Left lung (tissue), 10 donors: ENCODE results near the gene HMHB1. TPM values are rescaled to one million over a fixed set of nuclear protein-coding genes. Genes with fewer than 3 reads are reported as not detected.
A peak's percentile ranks its signal among the peaks of the same experiment; 100 is the strongest.

ENCODE experiments used
- ATAC-seq: fragments of 200-7000 bp; cut with Tn5 transposase; one replicate; pipeline ENCODE4 v1.9.1; 2020; ENCODE audit warnings: moderate library complexity
- DNase-seq, 4 donors: peaks; one replicate each; pipeline ENCODE4 v3.0.0-alpha.2; 2013 to 2020
- H3K27ac ChIP-seq, 2 donors: fragments of 200-600 bp; sonication (generic) in 1 of 2; one replicate each; pipeline versions ENCODE4 v1.5.0 to v1.8.0; 2020 to 2021
- H3K27me3 ChIP-seq, 2 donors: fragments of 200-600 bp; sonication (generic) in 1 of 2; one replicate each; pipeline versions ENCODE4 v1.5.0 to v1.8.0; 2020 to 2021
- H3K36me3 ChIP-seq, 2 donors: fragments of 200-600 bp; sonication (generic) in 1 of 2; one replicate each; pipeline versions ENCODE4 v1.5.0 to v1.8.0; 2020 to 2021
- H3K4me1 ChIP-seq, 2 donors: fragments of 200-600 bp; one replicate each; pipeline ENCODE4 v1.8.0; 2021
- H3K4me3 ChIP-seq, 2 donors: fragments of 200-600 bp; sonication (generic) in 1 of 2; one replicate each; pipeline versions ENCODE4 v1.5.0 to v1.8.0; 2020 to 2021; ENCODE audit warnings: mild to moderate bottlenecking in 1 of 2
- H3K9me3 ChIP-seq, 2 donors: fragments of 200-600 bp; sonication (generic) in 1 of 2; one replicate each; pipeline versions ENCODE4 v1.5.0 to v1.8.0; 2020 to 2021
- CTCF ChIP-seq, 2 donors: fragments of 200-600 bp; sonication (generic) in 1 of 2; IDR thresholded peaks; one replicate each; pipeline versions ENCODE4 v1.5.0 to v1.8.0; 2021; ENCODE audit warnings: antibody characterized with exemption in 2 of 2
- intact Hi-C, 2 donors: fragments of 100-400 bp; cut with DNase I; formaldehyde crosslinking; loops; one replicate each; pipeline versions ENCODE4 v1.11.2 to v1.14.2; 2022
- polyA plus RNA-seq, 6 donors: library from polyadenylated mRNA; unstranded; fragments of 120-200 nt; gene quantifications; one replicate each; pipeline ENCODE4 v1.2.1, GENCODE V29; 2013; ENCODE audit not compliant: insufficient read length in 6 of 6
- total RNA-seq, 2 donors: library from RNA; stranded (reverse); fragmentation: NEBNext Ultra II Directional; extraction: Animal tissue kit (Norgen Biotek cat#: 25700); gene quantifications; one replicate each; pipeline ENCODE4 v1.2.1, GENCODE V29; 2021
- donor health status: DM: no; HTN: yes; CAD: no.
- donor health status: DM: no; HTN: no; CAD: no.

Gene HMHB1
- total and polyA plus RNA-seq, 8 donors, result not detected

GRCh38 chr5:143771189-143771588, 40.8 kb upstream of the HMHB1 start:
- Histone ChIP-seq H3K27ac (no peak overlapping the region), H3K4me3 (no peak overlapping the region), H3K36me3 (no peaks in the 10 kb centered on the region), H3K4me1 (no peaks in the 10 kb centered on the region), H3K27me3 (no peaks in the 10 kb centered on the region), H3K9me3 (no peaks in the 10 kb centered on the region)
- DNase-seq (no peak), ATAC-seq (peak; percentile 17)
- intact Hi-C loops, result no loop called here
- no peak for TF ChIP-seq CTCF (IDR thresholded peaks at IDR 0.05)

DNA sequence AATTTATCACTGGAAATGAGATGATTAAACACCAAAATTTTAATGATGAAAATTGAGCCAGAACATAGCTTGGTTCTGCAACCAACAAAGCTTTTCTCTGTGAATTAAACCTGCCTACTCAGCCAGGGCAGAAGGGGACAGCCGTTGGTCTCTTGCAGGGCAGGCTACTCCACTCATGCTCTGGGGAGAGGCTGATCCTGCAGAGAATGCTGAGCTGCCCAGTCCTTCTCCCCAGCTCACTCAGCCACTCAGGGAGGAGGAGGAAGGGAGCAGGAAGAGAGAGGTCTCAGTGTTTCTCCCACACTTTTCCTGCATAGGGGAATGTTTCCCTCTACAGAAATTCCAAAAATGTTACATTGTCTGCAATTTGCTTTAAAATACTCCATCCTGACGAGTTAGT, 40.4 kb upstream of the HMHB1 start:
- H3K36me3 ChIP-seq, result no peaks in the 10 kb centered on the region
- no peak for DNase-seq
- no peaks in the 10 kb centered on the region for H3K9me3 ChIP-seq
- H3K4me3 ChIP-seq, result no peak overlapping the region
- H3K27me3 ChIP-seq, result no peaks in the 10 kb centered on the region
- intact Hi-C loops, result no loop called here
- no peaks in the 10 kb centered on the region for H3K4me1 ChIP-seq
- peak; percentile 80 for ATAC-seq
- TF ChIP-seq CTCF (IDR thresholded peaks at IDR 0.05), result no peak
- no peak overlapping the region for H3K27ac ChIP-seq

GRCh38 chr5:143772621-143773020, 39.3 kb upstream of the HMHB1 start:
- no peaks in the 10 kb centered on the region for H3K36me3 ChIP-seq
- DNase-seq (no peak), ATAC-seq (no peak)
- TF ChIP-seq CTCF (IDR thresholded peaks at IDR 0.05), result no peak
- H3K27me3 ChIP-seq, result no peaks in the 10 kb centered on the region
- H3K27ac ChIP-seq, result no peak overlapping the region
- no peaks in the 10 kb centered on the region for H3K9me3 ChIP-seq
- H3K4me1 ChIP-seq, result no peaks in the 10 kb centered on the region
- no peak overlapping the region for H3K4me3 ChIP-seq
- intact Hi-C loops, result no loop called here

GRCh38 chr5:143775258-143775657, 36.7 kb upstream of the HMHB1 start:
- Histone ChIP-seq H3K9me3 (no peaks in the 10 kb centered on the region), H3K27ac (no peak overlapping the region), H3K4me1 (no peaks in the 10 kb centered on the region), H3K27me3 (no peaks in the 10 kb centered on the region), H3K4me3 (no peak overlapping the region), H3K36me3 (no peaks in the 10 kb centered on the region)
- DNase-seq (no peak), ATAC-seq (no peak)
- no peak for TF ChIP-seq CTCF (IDR thresholded peaks at IDR 0.05)
- intact Hi-C loops, result no loop called here

GRCh38 chr5:143776951-143777350, 35.0 kb upstream of the HMHB1 start:
- Histone ChIP-seq H3K36me3 (no peaks in the 10 kb centered on the region), H3K9me3 (no peaks in the 10 kb centered on the region), H3K4me1 (no peaks in the 10 kb centered on the region), H3K27ac (no peak overlapping the region), H3K4me3 (no peak overlapping the region), H3K27me3 (no peaks in the 10 kb centered on the region)
- TF ChIP-seq CTCF (IDR thresholded peaks at IDR 0.05), result no peak
- ATAC-seq (no peak), DNase-seq (no peak)
- intact Hi-C loops, result no loop called here
